Endothelial cell of umbilical vein (primary cell): Measurements from ENCODE around the gene SSNA1. TPM values are rescaled to one million over a fixed set of nuclear protein-coding genes. Genes with fewer than 3 reads are reported as not detected.

ENCODE experiments used
- BruUV-seq: library from RNA; stranded (reverse); fragments of 400-500 nt; replicated peaks from 2 replicates; lab custom pipeline; 2021; lab: Mats Ljungman, UMichigan
- CTCF ChIA-PET: fragments of 300-600, 350-600 bp; sonication (Branson Sonifier 250); formaldehyde crosslinking; loops from one replicate; lab custom pipeline; 2021; ENCODE audit warnings: antibody characterized with exemption, inconsistent platforms; lab: Charles Lee
- POLR2A ChIA-PET: fragments of 300-600, 350-600 bp; sonication (Branson Sonifier 250); formaldehyde crosslinking; loops from one replicate; lab custom pipeline; 2021; ENCODE audit warnings: antibody characterized with exemption, inconsistent platforms; lab: Charles Lee
- DNase-seq: peaks from one replicate; pipeline ENCODE4 v3.0.0-alpha.2; 2011; ENCODE audit warnings: low read depth, low spot score
- FAIRE-seq: peaks from 2 replicates; lab custom pipeline; 2011; peaks lifted over from hg19 to GRCh38; lab: Jason Lieb, UNC
- H2AFZ ChIP-seq: 2 replicates; pipeline ENCODE4 v1.6.0; 2012; ENCODE audit warnings: low read depth, low read length, control low read depth, inconsistent platforms
- H3K27ac ChIP-seq: 2 replicates; pipeline ENCODE4 v1.5.1; 2011; ENCODE audit warnings: low read depth, mild to moderate bottlenecking, control low read depth, low read length, moderate library complexity; ENCODE audit not compliant: insufficient read depth
- H3K27me3 ChIP-seq, 2 experiments: 2 replicates each; pipeline versions ENCODE4 v1.6.0 to v1.6.1; 2011; ENCODE audit warnings: low read length in 2 of 2, mixed read lengths in 1 of 2; ENCODE audit not compliant: control insufficient read depth in 2 of 2, insufficient read depth in 2 of 2
- H3K36me3 ChIP-seq, 2 experiments: 2 replicates in 1 of 2; 3 replicates in 1 of 2; pipeline ENCODE4 v1.5.1; 2011; ENCODE audit warnings: low read length in 2 of 2, mild to moderate bottlenecking in 1 of 2, moderate library complexity in 1 of 2; ENCODE audit not compliant: control insufficient read depth in 2 of 2, insufficient read depth in 2 of 2; ENCODE audit errors: extremely low read depth in 1 of 2
- H3K4me1 ChIP-seq: 3 replicates; pipeline ENCODE4 v1.5.1; 2011; ENCODE audit warnings: mild to moderate bottlenecking, low read length; ENCODE audit not compliant: control insufficient read depth, insufficient read depth; ENCODE audit errors: extremely low read depth
- H3K4me2 ChIP-seq: 2 replicates; pipeline ENCODE4 v1.6.1; 2011; ENCODE audit warnings: low read length, control low read depth, mixed read lengths; ENCODE audit not compliant: insufficient read depth
- H3K4me3 ChIP-seq, 3 experiments: fragments of 200-600 bp in 1 of 3; sonication (generic), shearing (Covaris generic) in 1 of 3; replicated peaks in 1 of 3; 2 replicates each; pipeline ENCODE4 v1.5.1; 2011 to 2016; ENCODE audit warnings: control low read depth in 3 of 3, low read length in 3 of 3, mild to moderate bottlenecking in 2 of 3, inconsistent platforms in 1 of 3, low read depth in 1 of 3, moderate library complexity in 1 of 3; ENCODE audit not compliant: insufficient read depth in 1 of 3
- H3K79me2 ChIP-seq: 2 replicates; pipeline ENCODE4 v1.6.0; 2012; ENCODE audit warnings: low read length, inconsistent platforms; ENCODE audit not compliant: control insufficient read depth, insufficient read depth
- H3K9ac ChIP-seq: replicated peaks from 2 replicates; pipeline ENCODE3; 2011; ENCODE audit warnings: low read length, control low read depth; ENCODE audit not compliant: insufficient read depth; ENCODE audit errors: extremely low read depth
- H3K9me1 ChIP-seq: replicated peaks from 3 replicates; pipeline ENCODE4 v1.6.0; 2011; ENCODE audit warnings: mild to moderate bottlenecking, low read length; ENCODE audit not compliant: control insufficient read depth, insufficient read depth; ENCODE audit errors: extremely low read depth
- H3K9me3 ChIP-seq: replicated peaks from 2 replicates; pipeline ENCODE4 v1.5.1; 2012; ENCODE audit warnings: low read length, inconsistent platforms; ENCODE audit not compliant: control insufficient read depth, insufficient read depth
- H4K20me1 ChIP-seq: replicated peaks from 2 replicates; pipeline ENCODE3; 2011; ENCODE audit warnings: mild to moderate bottlenecking, low read length; ENCODE audit not compliant: control insufficient read depth, insufficient read depth; ENCODE audit errors: extremely low read depth
- FOS ChIP-seq: IDR thresholded peaks from 2 replicates; pipeline ENCODE4 v1.6.1; 2011; ENCODE audit warnings: mild to moderate bottlenecking, low read length, moderate library complexity, borderline replicate concordance; ENCODE audit not compliant: insufficient read depth
- GATA2 ChIP-seq: IDR thresholded peaks from 2 replicates; pipeline ENCODE4 v1.7.0; 2011; ENCODE audit warnings: low read depth, mild to moderate bottlenecking, moderate library complexity, mixed read lengths, low read length; ENCODE audit not compliant: insufficient read length, insufficient read depth
- MYC ChIP-seq: IDR thresholded peaks from one replicate; pipeline ENCODE4 v1.6.1; 2011; ENCODE audit warnings: mild to moderate bottlenecking, low read depth, low read length
- POLR2A ChIP-seq: IDR thresholded peaks from 2 replicates; pipeline ENCODE4 v1.6.1; 2012; ENCODE audit warnings: low read depth, mild to moderate bottlenecking, control low read depth, low read length
- dilution Hi-C: fragments of 300-500 bp; cut with MboI; formaldehyde crosslinking; loops from one replicate; pipeline ENCODE4 v1.15.0; 2019; ENCODE audit warnings: low sequenced_read_pairs; ENCODE audit not compliant: extremely low pct_ligation_motif_present
- intact Hi-C: fragments of 100-400 bp; cut with micrococcal nuclease; formaldehyde crosslinking; loops from one replicate; pipeline ENCODE4 v1.10.0; 2022
- polyA plus RNA-seq, 4 experiments: library from polyadenylated mRNA; depleted of rRNA in 3 of 4; stranded (reverse) in 3 of 4; unstranded in 1 of 4; fragments of >200 nt; gene quantifications; 2 replicates each; pipeline versions ENCODE4 v1.2.1 to v1.2.3, GENCODE V29; 2011 to 2012; ENCODE audit warnings: missing spikeins in 1 of 4
- total RNA-seq: library from RNA; stranded (reverse); gene quantifications from 2 replicates; pipeline ENCODE4 v1.2.3, GENCODE V29; 2021
- TF ChIP-seq, protein P1 (sequence below): IDR thresholded peaks from 2 replicates; pipeline ENCODE4 v1.6.1; 2011; ENCODE audit not compliant: insufficient read depth, insufficient read length
- TF ChIP-seq, protein P2 (sequence below), 2 donors: IDR thresholded peaks; 1 replicate in 1 of 2; 2 replicates in 1 of 2; pipeline ENCODE4 v1.5.1; 2011; ENCODE audit warnings: low read length in 2 of 2, mild to moderate bottlenecking in 2 of 2, moderate library complexity in 2 of 2, control low read depth in 1 of 2, inconsistent platforms in 1 of 2, low read depth in 1 of 2; ENCODE audit not compliant: insufficient read depth in 1 of 2; ENCODE audit errors: extremely low read depth in 1 of 2

Gene SSNA1
- total and polyA plus RNA-seq, 2 donors (not counting 3 experiments of a cell fraction or from before 2014, with no cell fraction given): 89.0 to 146 TPM

DNA sequence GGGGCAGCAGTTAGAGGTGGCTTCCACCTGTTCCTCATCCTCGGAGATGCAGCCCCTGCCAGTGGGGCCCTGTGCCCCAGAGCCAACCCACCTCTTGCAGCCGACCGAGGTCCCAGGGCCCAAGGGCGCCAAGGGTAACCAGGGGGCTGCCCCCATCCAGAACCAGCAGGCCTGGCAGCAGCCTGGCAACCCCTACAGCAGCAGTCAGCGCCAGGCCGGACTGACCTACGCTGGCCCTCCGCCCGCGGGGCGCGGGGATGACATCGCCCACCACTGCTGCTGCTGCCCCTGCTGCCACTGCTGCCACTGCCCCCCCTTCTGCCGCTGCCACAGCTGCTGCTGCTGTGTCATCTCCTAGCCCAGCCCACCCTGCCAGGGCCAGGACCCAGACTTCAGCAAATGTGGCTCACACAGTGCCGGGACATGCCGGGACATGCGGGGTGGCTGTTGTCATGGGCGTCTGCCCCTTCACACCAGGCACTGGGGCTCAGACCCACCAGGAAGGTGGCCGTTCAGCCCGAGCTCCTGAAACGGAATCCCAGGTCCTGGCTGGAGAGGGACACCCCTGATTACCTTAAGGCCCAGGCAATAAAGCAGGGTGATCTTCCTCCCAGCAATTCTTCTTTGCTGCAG is 37.3 kb downstream of the SSNA1 start:
- no peaks in the 10 kb centered on the region for H3K9me3 ChIP-seq
- CTCF ChIA-PET: interaction anchor here (0.6 to 6.3 kb wide), 8 partner anchors 11 to 196 kb away, joined by 3 to 63 read pairs (median 12); partner anchors contain the start of genes ANAPC2, NPDC1 and SSNA1
- H3K9ac ChIP-seq: no peak overlapping the region
- H3K9me1 ChIP-seq: no peaks in the 10 kb centered on the region
- no peaks in the 10 kb centered on the region for H4K20me1 ChIP-seq
- no peaks in the 10 kb centered on the region for H3K36me3 ChIP-seq
- no peak overlapping the region for H3K27ac ChIP-seq
- no peak overlapping the region for H2AFZ ChIP-seq
- peaks cover 12% of the 10 kb centered on the region for H3K4me1 ChIP-seq
- TF ChIP-seq, protein P1, sequence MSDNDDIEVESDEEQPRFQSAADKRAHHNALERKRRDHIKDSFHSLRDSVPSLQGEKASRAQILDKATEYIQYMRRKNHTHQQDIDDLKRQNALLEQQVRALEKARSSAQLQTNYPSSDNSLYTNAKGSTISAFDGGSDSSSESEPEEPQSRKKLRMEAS: no peak
- no peak for TF ChIP-seq MYC
- DNase-seq (no peak), FAIRE-seq (no peak)
- H3K27me3 ChIP-seq: no peaks in the 10 kb centered on the region
- intact Hi-C loops (loop anchor here (2.0 kb wide), 1 partner anchor 49 kb away; no protein-coding TSS in a partner anchor), dilution Hi-C loops (no loop called here)
- no TSS peak for BruUV-seq
- POLR2A ChIA-PET: no interaction called here
- no peak overlapping the region for H3K4me2 ChIP-seq
- H3K79me2 ChIP-seq: no peaks in the 10 kb centered on the region
- H3K4me3 ChIP-seq: no peak overlapping the region

DNA sequence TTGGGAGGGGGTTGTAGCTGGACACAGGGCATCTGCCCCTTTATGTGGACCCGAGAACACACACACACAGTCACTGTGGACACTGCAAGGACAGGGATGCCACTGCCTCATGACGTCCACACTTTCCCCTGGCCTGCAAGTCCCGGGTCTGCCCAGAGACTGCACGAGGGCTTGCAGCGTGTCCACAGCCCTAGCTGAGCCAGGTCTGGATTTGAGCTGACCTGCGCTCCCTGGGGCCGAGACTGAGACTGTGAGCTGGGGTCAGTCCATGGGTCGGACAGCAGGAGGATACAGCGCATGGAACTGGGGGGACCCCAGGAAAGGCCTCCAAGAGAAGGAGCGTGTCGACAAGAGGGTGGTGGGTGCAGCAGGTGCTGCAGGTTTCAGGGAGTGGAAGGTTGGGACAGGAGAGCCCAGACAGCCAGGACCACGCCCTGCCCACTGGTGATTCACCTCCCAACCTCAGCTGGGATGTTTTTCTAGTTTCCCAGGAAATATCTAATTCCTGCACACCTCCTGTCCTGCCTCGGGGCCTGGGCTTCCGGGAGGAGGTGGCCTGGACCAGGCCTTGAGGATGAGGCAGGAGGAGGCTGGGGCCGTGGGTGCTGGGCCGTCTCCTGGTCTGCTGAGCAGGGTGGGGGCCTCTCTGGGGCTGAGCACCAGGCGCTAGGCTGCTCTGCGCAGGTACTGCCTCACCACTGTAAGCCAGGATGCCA is 38.0 kb downstream of the SSNA1 start:
- no peaks in the 10 kb centered on the region for H3K9me1 ChIP-seq
- H3K9me3 ChIP-seq: no peaks in the 10 kb centered on the region
- H3K4me2 ChIP-seq: no peak overlapping the region
- no peak overlapping the region for H3K4me3 ChIP-seq
- intact Hi-C loops (loop anchor here (1.0 to 2.0 kb wide), 3 partner anchors 50 to 180 kb away; partner anchors contain the start of gene NPDC1), dilution Hi-C loops (no loop called here)
- no peaks in the 10 kb centered on the region for H4K20me1 ChIP-seq
- no peak for DNase-seq
- H3K4me1 ChIP-seq: peaks cover 12% of the 10 kb centered on the region
- ChIA-PET POLR2A (no interaction called here), CTCF (interaction anchor here (0.6 to 6.3 kb wide), 16 partner anchors 11 to 197 kb away, joined by 3 to 63 read pairs (median 6); partner anchors contain the start of genes ANAPC2, NPDC1, SSNA1 and TPRN)
- no peaks in the 10 kb centered on the region for H3K79me2 ChIP-seq
- H3K27ac ChIP-seq: no peak overlapping the region
- FAIRE-seq: no peak
- no peaks in the 10 kb centered on the region for H3K36me3 ChIP-seq
- TF ChIP-seq POLR2A (no peak), FOS (no peak), GATA2 (no peak)
- TF ChIP-seq, protein P2, sequence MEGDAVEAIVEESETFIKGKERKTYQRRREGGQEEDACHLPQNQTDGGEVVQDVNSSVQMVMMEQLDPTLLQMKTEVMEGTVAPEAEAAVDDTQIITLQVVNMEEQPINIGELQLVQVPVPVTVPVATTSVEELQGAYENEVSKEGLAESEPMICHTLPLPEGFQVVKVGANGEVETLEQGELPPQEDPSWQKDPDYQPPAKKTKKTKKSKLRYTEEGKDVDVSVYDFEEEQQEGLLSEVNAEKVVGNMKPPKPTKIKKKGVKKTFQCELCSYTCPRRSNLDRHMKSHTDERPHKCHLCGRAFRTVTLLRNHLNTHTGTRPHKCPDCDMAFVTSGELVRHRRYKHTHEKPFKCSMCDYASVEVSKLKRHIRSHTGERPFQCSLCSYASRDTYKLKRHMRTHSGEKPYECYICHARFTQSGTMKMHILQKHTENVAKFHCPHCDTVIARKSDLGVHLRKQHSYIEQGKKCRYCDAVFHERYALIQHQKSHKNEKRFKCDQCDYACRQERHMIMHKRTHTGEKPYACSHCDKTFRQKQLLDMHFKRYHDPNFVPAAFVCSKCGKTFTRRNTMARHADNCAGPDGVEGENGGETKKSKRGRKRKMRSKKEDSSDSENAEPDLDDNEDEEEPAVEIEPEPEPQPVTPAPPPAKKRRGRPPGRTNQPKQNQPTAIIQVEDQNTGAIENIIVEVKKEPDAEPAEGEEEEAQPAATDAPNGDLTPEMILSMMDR (IDR thresholded peaks at IDR 0.05; ENCODE audit: extremely low read depth in 1 of 2, insufficient read depth in 1 of 2, low read depth in 1 of 2, low read length in 2 of 2): no peak
- TF ChIP-seq, protein P1: no peak
- H2AFZ ChIP-seq: no peak overlapping the region
- H3K9ac ChIP-seq: no peak overlapping the region
- no TSS peak for BruUV-seq
- no peaks in the 10 kb centered on the region for H3K27me3 ChIP-seq
